ENCODE data around the gene SUCO.
"Not testable (repeated sequence)": the region's sequence is repeated elsewhere in the genome, so short reads cannot be mapped to it uniquely, and the experiment has no call there.

The SUCO gene

GRCh38 chr1:172616636-172617035 is 83.7 kb downstream of the SUCO start:
- DNase-seq = no peak

GRCh38 chr1:172620603-172621002 is 87.7 kb downstream of the SUCO start:
- DNase-seq = not testable (repeated sequence)

DNA sequence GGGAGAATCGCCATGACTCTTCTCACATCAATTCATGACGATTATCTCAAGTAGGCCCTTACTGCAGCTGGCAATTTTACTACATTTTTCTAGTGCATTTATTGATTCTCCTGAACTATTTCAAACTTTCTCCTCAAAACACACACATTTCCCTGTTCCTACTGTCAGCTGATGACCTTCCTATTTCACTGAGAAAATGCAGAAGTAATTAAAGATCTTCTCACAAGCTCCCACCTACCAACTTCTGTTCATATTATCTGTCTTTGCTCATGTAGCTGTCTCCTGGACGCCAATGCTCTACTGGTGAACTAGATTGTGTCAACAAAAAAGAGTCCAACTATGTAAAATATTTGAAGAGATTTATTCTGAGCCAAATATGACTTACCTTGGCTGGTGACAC is 89.6 kb downstream of the SUCO start:
- no peak for DNase-seq

- no peak for DNase-seq
These were observed 90.8 kb downstream of the SUCO start for GRCh38 chr1:172623748-172624147.

DNA sequence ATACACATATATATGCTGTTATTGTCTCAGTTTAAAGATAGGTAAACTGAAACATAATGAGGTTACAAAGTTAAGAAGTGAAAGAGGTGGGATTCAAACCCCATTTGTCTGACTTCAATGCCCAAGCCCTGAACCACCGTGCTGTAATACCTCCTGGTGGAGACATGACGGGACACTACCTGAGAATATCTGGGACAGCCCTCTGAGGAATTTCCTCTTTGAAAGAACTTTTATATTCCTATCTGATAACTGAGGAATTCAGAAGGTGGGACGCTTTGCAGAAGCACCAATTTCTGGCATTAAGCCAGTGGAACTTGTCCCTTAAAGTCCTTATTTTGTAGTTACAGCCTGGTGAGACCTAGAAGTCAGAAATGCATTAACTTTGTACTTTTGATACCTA is 93.9 kb downstream of the SUCO start:
- no peak for DNase-seq

DNA sequence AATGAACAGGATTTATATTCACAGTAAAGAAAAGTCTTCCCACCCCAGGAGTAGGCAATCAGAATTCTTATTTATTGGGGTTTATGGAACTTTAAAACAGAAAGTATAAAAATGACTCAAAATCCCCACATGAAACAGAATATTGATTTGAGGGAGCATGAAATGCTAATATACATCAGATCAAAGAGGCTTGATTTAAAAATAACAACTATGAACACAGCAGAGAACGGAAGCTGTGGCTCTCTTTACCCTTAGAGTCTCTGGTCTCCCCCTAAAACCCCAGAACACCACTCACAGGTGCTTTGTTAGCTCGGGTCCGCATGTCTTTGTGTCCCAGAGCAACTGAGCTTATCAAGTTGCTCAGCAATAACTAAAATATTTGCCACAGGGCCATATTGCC is 94.8 kb downstream of the SUCO start:
- no peak for DNase-seq

- no peak for DNase-seq
These were observed 95.5 kb downstream of the SUCO start for GRCh38 chr1:172628401-172628800.

- DNase-seq = no peak
These were observed 96.2 kb downstream of the SUCO start for GRCh38 chr1:172629170-172629569.

DNA sequence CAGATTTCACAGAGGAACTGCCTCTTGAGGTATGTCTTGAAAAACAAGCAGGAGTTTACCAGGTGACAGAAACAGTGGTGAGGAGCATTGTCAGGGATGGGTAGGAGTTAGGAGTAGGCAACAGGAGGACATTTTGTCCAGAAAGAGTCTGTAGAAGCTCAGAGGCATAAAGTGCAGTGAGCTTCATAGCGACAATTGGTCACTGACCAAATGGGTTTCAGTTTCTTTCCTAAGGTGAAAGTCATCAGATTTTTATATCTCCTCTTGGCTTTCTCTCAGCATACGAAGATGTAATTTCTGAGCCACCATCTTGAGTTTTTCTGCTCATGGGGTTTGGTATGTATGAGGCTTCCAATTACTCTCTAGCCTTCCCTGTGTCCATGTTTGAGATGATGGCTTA is 96.7 kb downstream of the SUCO start:
- DNase-seq = no peak

DNA sequence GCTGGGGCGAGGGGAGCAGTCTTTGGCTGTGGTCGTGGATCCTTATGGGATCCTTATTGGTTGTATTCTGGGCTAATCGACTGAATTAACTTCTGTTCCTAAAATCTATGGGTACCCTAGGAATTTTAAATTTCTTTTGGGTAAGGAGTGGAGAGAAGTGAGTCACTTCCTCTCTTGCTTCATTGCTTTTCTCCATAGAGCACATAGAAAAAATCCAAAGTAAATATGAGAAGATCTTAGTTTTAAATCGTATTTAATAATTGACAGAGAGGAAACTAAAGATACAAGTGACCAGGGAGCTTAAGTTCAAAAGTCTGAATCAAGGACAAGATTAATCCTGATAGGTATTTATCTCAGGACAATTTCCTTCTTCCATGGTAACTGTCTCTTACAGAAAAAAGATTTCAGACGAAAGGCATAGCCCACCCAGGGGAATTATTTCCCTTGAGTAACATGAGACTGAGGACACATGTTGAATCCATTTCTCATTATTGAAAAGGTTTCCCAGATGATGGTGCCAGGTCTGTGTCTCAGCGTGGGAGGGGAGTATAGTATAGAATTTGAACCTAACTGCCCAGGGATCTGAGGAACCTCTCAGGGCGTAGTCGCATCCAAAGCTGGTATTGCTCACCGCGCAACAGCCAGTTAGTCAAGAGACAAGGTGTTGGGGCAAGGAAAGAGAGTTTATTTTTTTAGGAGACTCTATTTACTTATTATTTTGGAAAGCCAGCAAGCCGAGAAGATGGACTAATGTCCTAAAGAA is 97.3 kb downstream of the SUCO start:
- DNase-seq = no peak

GRCh38 chr1:172630868-172631267 is 97.9 kb downstream of the SUCO start:
- no peak for DNase-seq

DNA sequence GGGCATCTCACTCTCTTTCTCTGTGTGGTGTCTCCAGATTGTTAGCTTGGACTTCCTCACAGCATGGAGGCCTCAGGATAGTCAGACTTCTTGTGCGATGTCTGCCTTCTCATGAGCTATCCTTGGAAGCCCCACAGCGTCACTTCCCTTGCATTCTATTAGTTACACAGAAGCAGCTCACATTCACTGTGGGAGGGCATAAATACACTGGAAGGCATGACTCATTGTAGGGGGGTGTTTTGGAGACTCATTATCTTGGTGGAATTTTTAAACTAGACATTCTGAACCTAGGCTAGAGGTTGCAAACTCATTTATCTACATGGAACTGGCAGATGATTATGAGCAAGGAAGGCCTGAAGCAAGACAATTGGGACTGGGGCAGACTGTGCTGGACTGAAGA is 104.6 kb downstream of the SUCO start:
- no peak for DNase-seq

DNA sequence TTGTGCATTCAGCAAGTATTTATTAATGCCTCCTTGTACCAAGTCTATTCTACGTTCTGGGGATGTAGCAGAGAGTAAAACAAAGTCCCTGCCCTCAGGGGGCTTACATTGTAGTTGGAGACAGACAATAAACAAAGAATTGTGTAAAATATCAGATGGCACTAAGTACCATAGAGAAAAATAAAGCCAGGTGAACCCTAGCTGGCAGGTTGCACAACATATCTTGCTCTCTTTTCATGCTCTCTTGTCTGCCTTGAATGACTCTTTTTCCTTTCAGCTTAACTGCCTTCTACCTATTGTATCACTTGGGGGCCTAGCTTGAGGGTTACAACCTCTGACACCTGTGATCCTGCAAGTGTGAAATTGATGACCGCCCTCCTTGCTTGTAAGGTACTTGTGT is 105.3 kb downstream of the SUCO start:
- no peak for DNase-seq

- no peak for DNase-seq
These were observed 106.2 kb downstream of the SUCO start for GRCh38 chr1:172638885-172639831.

- no peak for DNase-seq
These were observed 107.2 kb downstream of the SUCO start for GRCh38 chr1:172640111-172640510.

- DNase-seq = no peak
These were observed 108.5 kb downstream of the SUCO start for GRCh38 chr1:172641492-172641891.

- no peak for DNase-seq
These were observed 110.0 kb downstream of the SUCO start for GRCh38 chr1:172642970-172643369.

DNA sequence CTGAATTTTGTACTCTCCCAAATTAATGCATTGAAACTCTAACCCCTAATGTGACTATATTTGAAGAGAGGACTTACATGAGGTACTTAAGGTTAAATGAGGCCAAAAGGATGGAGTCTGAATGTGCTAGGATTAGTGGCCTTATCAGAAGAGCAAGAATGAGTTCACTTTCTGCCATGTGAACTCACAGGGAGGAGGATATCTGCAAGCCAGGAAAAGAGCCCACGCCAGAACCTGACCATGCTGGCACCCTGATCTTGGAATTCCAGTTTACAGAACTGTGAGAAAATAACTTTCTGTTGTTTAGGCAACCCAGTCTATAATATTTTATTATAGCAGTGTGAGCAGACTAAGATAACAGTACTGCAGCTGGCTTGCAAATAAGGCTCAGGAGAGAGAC is 113.7 kb downstream of the SUCO start:
- no peak for DNase-seq

DNA sequence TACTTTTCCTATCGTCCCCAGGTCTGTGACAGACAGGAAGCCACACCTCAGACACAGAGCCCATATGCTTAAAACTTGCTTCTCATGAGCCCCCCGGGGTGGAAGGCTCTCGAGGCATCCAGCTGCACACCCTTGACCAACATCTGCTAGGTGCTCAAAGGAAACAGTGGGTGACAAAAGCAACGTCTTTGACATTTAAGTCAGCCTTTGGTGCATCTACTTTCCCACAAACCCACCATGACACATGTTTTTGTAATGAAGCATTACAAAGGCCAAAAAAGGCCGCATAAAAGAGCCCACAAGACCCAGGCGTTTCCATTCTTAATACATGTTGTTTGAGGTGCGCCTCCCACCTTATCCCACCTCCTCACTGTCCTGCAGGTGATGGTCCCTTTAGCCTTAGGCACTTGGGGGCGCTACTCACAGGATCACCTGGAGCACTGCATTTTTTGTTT is 114.2 kb downstream of the SUCO start:
- no peak for DNase-seq

DNA sequence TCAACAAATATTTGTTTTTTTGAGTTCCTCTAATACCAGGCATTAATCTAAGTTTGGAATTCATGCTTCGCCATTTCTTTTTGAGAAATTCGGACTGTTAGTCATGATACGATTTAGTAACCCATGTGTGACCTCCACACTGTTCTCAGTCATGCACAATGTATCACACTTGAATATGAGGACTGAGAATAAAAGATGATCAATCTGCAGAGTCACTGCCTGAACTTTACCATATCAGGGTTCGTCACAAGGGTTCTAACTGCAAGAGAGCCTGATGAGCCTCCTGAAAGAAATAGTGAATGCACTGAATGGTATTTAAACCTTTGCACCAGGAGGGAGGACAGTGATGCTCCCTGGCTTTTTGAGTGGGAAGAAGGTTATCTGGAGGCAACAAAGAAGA is 115.0 kb downstream of the SUCO start:
- no peak for DNase-seq

GRCh38 chr1:172650474-172651193 is 117.7 kb downstream of the SUCO start:
- no peak for DNase-seq

DNA sequence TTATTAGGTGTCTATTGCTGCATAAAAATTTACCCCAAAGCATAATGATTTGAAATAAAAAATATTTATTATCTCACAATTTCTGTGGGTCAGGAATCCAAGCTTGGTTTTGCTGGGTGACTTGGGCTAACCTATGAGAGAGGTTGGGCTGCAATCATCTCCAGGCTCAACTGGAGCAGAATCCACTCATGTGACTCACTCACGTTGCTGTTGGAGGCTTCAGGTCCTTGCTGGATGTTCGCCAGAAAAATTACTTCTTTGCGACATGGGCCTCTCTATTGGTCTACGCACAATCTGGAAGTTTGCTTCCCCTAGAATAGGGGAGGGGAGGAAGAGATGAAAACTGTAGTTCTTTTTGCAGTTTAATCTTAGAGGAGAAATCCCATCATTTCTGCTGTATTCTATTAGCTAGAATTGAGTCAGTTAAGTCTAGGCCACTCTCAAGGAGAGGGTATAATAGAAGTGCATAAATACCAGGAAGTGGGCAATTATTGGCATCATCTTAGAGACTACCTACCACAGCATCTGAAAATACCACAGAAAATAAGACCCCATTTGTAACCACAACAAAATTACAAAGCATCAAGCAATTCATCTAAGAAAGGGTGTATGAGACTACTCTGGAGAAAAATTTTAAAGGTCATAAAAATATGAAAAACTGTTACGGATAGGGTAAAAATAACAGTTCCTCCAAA is 120.2 kb downstream of the SUCO start:
- DNase-seq = no peak

- no peak for DNase-seq
These were observed 121.6 kb downstream of the SUCO start for GRCh38 chr1:172654535-172654934.

Data from NCI-H510A treated with DMSO at 0.1 percent for 48 hours (cell line).